Fibroblast of pulmonary artery (primary cell): ENCODE results near the gene RPEL1.
A peak's percentile ranks its signal among the peaks of the same experiment; 100 is the strongest.
"Not testable (repeated sequence)": the region's sequence is repeated elsewhere in the genome, so short reads cannot be mapped to it uniquely, and the experiment has no call there.

Experiments used
- DNase-seq: peaks from one replicate; pipeline ENCODE4 v3.0.0-alpha.2; 2010; ENCODE audit warnings: low read depth
- H3K4me3 ChIP-seq: replicated peaks from 2 replicates; pipeline ENCODE4 v1.5.1; 2011; ENCODE audit warnings: low read depth, mild to moderate bottlenecking, control low read depth, low read length, moderate library complexity
- TF ChIP-seq, protein P1 (sequence below): IDR thresholded peaks from 2 replicates; pipeline ENCODE4 v1.5.1; 2011; ENCODE audit warnings: mild to moderate bottlenecking, control low read depth, low read length, inconsistent platforms; ENCODE audit errors: missing control alignments

The RPEL1 gene

DNA sequence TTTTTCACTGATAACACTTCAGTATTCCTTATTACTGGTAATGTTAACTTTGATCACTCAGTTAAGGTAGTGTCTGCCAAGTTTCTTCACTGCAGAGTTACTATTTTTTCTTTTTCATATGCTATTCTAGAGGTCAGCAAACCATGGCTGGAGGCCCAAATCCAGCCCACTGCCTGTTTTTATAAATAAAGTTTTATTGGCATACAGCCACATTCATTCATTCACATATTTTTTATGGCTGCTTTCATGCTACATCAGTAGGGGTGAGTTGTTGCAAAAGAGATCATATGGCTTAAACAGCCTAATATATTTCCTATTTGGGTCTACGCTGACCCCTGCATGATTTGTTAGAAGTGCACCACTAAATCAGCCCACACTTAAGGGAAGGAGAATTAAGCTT lies 10.9 kb downstream of the RPEL1 start:
- H3K4me3 ChIP-seq: no peak overlapping the region
- DNase-seq: no peak
- TF ChIP-seq, protein P1, sequence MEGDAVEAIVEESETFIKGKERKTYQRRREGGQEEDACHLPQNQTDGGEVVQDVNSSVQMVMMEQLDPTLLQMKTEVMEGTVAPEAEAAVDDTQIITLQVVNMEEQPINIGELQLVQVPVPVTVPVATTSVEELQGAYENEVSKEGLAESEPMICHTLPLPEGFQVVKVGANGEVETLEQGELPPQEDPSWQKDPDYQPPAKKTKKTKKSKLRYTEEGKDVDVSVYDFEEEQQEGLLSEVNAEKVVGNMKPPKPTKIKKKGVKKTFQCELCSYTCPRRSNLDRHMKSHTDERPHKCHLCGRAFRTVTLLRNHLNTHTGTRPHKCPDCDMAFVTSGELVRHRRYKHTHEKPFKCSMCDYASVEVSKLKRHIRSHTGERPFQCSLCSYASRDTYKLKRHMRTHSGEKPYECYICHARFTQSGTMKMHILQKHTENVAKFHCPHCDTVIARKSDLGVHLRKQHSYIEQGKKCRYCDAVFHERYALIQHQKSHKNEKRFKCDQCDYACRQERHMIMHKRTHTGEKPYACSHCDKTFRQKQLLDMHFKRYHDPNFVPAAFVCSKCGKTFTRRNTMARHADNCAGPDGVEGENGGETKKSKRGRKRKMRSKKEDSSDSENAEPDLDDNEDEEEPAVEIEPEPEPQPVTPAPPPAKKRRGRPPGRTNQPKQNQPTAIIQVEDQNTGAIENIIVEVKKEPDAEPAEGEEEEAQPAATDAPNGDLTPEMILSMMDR: no peak

DNA sequence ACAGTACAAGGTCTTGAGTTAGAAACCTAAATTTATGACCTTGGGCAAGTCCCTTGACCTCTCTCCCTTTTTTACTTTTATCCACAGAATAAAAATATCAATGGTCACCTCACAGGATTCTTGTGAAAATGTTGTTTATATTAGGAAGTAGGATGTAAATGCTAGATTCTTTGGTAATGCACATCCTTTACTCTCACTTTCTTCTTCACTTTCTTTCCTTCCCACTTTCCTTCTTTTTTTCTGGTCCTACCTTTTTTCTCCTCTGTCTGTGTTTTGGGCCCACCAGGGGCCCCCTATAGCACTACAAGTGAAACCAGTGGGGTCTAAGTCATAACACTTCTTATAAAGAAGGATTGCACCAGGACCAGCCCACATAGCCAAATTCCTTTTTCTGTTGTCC lies 12.1 kb downstream of the RPEL1 start:
- no peak overlapping the region for H3K4me3 ChIP-seq
- TF ChIP-seq, protein P1: no peak
- no peak for DNase-seq

DNA sequence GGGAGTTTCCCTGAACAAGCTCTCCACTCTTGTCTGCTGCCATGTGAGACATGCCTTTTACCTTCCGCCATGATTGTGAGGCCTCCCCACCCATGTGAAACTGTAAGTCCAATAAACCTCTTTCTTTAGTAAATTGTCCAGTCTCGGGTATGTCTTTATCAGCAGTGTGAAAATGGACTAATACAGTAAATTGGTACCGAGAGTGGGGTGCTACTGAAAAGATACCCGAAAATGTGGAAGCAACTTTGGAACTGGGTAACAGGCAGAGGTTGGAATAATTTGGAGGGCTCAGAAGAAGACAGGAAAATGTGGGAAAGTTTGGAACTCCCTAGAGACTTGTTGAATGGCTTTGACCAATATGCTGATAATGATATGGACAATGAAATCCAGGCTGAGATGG lies 13.2 kb downstream of the RPEL1 start:
- not testable (repeated sequence) for DNase-seq, H3K4me3 ChIP-seq

DNA sequence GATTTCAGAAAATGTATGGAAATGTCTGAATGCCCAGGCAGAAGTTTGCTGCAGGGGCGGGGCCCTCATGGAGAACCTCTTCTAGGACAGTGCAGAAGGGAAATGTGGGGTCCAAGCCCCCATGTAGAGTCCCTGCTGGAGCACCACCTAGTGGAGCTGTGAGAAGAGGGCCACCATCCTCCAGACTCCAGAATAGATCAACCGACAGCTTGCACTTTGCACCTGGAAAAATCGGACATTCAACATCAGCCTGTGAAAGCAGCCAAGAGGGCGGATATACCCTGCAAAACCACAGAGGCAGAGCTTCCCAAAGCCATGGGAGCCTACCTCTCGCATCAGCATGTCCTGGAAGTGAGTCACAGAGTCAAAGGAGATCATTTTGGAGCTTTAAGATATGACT lies 14.3 kb downstream of the RPEL1 start:
- H3K4me3 ChIP-seq: no peak overlapping the region
- TF ChIP-seq, protein P1: no peak
- no peak for DNase-seq

DNA sequence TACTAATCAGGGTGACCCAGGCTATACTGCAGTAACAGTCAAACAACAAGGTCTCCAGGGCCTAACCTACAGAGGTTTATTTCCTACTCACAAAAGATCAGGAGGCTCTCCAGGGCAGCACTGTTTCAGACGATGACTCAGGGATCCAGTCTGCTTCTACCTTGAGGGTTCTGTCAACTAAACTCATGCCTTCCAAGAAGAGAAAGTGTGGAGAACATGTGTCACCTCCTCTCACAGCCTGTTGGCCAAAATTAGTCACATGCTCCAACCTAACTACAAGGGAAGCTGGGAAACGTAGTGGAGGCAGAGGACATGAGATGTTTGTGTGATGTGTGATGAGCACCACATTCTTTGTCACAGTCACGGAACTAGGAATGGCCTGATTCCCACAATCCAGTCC lies 16.5 kb downstream of the RPEL1 start:
- DNase-seq: no peak
- TF ChIP-seq, protein P1: no peak
- H3K4me3 ChIP-seq: no peak overlapping the region

DNA sequence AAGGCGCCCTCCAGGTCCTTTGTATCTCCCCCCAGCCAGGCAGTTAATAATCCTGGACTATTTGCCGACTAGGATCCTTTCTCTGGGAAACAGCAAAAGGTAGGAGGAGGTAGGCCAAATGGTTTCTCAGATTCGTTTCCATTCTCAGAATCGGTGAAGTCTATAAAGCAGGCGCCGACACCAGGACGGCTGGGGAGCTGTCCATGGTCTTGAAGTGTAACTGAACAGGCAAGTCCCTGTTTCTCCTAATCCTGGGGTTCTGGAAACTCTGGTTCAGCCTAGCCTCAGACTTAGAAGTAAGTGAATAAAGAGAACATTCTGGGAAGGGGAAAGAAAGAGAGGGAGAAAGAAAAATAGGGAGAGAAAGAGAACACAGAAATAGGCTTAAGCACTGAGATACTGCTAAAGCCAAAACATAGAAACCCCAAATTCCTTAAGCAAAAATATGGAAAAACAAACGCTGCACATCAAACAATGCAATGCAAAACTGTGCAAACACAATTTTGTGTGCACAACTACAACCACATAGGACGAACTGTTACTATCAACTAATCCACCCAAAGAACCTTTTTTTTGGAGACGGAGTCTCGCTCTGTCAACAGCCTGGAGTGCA lies 20.1 kb downstream of the RPEL1 start:
- peak; percentile 87 for DNase-seq
- no peak overlapping the region for H3K4me3 ChIP-seq
- TF ChIP-seq, protein P1: no peak

DNA sequence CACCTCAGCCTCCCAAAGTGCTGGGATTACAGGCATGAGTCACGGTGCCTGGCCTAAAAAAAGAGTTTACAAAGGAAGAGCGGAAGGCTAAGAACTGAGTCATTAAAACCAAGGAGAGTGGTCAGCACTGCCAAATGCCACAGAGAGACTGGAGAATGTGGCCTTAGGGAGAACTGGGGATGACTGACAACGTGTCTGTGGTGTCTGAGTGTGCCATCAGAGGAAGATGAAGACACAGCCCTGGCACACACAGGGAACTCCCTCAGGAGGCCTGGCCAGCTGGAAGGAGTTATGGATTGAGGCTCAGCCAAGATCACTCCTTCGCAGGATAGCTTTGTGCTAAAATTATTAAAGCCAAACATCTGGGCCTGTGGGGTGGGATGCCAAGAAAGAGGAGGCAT lies 27.4 kb downstream of the RPEL1 start:
- no peak overlapping the region for H3K4me3 ChIP-seq
- TF ChIP-seq, protein P1: no peak
- peak; percentile 93 for DNase-seq
